Measurements from ENCODE around the gene GATA3.

Gene GATA3

DNA sequence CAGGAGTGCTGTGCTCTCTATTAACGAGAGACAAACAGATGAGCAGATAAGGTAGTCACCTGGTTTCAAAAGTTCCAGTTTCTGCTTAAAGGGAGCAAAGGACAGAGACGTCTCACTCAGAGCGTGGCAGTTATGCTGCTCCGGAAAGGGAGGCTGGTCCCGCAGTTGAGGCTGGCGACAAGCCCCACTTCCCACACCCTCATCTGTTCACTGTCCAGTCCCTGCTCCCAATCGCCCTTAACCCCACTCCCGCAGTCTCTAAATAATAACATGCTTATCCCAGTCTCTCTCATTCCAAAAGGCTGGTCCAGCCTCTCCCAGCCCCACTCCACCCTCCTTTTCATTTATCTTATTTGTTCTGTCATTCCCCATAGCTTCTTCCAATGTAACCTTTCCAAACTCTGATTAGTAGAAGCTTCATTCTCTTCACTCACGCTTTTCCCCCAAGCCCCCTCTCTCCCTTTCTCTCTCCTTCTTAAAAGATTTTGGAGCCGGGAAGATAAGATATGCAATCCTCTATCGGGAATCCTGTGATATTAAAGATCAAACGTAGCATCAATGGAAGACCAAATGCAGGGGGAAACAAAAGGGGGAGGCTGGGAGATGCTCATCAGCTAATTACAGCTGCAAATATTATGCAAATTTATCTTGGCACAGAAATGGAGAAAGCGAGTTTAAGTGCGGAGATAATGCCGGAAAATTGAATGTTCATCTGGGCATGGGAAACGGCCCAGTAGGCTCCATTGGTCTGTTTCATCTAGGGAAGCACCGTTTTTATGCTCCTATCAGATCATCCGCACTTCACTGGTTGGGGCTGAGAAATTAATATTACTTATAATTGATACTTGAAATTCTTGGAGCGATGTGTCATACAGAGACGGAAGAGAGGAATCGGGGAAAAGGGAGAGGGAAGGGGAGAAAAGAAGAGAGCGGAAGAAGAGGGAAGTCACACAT, 16.3 kb upstream of the GATA3 start:
- DNase-seq, result no peak

DNA sequence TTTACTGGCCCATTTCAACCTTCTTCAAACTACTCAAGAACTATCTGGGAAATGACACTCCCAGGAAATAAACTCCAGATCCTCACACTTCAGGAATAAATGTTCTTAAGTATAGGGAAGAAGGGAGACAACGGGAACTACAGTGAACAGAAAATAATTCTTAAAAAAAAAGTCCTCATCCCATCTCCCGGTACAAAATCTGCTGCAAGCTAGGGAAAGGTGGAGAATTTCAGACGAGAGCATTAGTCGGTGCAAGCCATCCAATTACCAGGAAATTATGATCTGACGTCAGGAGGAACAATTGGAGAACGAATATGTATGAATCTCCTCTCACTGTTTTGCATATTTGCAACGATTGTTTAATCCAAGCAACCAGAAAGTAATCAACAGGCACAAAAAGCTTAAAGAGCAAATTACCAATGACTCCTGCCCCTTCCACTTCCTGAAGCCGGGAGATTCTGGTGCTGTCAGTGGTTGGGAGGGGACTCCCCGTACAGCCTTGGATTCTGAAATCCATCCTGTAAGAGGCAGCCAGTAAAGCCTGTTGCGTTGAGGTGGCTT, 15.1 kb upstream of the GATA3 start:
- DNase-seq, result no peak

GRCh38 chr10:8040651-8041050, 13.8 kb upstream of the GATA3 start:
- DNase-seq, result no peak

DNA sequence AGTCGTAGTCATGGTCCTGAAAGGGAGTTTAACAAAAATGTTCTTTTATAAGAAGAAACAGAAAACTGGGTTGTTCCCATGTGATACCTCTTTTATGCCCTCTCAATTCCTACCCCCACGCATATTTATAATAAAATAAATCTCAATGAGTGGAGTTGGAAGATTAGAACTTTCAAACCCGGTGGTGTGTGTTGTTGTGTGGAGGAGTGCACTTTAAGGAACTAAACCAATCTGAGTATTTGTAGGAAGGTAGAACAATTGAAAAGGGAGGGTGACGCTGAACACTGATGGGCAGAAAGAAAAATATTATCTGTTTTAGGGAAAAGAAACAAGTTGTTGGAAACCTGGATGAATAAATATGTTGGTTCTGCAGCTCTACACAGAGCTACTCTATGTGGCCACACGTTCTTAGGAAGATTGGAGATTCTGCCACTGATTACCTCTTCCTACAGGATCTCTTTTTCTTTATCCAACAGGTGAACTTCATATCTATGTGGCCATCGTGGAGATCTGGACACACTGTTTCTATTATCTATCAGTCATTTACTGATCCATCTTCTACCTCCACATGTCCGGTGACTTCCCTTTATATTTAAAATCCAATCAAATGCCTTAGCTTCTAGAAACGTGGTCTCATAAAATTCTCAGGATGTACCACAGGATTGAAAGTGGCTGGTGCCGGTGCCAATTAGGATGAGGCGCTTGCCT, 13.1 kb upstream of the GATA3 start:
- DNase-seq, result no peak

DNA sequence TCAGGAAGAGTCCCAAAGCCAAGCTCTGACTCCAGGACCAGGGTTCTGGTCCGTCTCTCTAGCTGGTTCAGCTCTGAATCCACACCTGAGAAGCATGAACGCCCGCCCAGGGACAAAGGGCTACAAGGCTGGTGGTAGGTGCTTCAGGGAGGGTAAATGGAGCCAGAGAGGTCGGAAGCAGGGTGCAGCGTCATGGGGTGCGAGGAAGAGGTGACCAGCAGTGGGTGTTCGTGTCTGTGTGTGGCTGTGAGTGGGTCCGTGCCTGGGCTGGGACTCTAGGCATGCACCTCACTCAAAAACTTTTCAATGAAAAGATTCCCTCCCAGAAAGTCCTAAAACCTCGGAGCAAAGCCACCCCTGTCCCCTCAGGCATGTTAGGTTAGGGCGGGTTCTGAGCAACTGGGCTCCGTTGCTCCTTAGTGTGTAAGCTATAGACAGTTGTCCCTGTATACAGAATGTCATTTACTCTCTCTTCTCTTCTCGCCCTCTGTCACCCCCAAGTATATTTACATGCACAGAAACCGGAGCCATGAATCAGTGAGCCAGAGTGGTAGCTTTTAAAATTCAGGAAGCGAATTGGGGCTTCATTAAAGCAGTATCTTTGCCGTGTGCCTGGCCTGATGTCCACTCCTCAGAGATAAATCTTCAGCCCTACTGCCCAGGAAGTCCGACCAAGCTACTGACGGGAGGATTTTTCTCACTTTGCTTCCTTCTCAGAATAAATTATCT, 12.3 kb upstream of the GATA3 start:
- DNase-seq, result no peak

GRCh38 chr10:8042721-8043568, 11.5 kb upstream of the GATA3 start:
- DNase-seq, result no peak

DNA sequence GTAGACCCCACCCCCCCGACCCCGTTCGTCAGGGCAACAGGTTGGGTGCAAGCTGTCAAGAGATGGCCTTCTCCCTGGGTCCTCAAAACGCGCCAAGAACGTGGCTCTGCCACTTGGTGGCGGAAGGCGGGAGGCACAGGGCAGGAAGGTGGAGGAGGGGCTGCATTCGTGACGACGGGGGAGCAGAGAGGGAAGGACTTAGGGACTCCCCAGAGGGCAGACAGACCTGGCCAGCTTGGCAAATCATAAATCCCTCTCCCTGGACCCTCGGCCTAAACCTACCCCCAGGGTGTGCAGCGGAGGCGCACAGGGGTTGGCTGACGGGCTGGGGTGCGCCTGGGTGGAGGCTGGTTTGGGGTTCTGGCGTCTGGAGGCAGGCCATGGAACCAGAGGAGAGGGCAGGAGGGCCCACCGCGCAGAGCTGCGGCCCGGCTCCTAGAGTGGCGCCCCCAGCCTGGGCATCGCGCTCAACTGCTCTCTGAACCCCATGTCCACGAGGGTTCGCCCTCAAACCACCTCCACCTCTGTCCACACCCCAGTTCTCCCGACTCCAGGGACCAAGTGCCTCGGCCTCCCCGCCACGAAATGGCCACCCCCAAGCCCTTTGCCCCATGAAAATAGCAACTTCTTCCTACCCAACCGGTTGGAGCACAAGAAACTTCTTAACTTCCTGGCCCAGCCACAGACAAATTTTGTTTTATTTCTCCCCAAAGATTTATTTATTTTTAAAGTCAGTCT, 10.8 kb upstream of the GATA3 start:
- no peak for DNase-seq

DNA sequence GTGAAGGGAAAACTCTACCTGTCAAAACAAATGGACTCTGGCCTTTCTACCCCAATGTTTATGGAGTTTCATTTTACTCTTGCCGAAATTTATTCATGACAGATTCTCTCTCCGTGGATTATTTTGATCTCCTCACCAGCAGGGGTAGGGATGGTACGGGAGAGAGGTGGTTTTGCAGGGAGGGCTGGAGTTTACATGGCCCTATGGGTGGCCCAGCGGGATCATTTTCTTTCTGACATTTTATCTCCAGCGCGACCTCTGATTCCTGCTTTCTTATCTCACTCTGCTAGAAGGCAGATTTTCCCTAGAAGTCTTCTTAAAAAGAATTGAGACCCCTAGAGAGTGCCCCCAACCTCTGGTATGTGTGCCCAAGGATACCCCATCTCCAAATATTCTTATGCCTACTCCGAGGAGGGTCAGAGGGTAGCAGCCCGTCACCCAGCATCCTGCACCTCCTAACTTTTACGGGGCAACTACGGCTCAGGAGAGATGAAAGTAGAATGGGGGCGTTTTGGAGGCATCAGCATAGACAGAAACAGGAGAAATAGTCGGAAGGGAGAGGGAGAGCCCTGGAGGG, 10.1 kb upstream of the GATA3 start:
- no peak for DNase-seq

GRCh38 chr10:8044908-8045725, 9.4 kb upstream of the GATA3 start:
- peak; percentile 17 for DNase-seq

GRCh38 chr10:8045726-8046494, 8.6 kb upstream of the GATA3 start:
- DNase-seq, result no peak

DNA sequence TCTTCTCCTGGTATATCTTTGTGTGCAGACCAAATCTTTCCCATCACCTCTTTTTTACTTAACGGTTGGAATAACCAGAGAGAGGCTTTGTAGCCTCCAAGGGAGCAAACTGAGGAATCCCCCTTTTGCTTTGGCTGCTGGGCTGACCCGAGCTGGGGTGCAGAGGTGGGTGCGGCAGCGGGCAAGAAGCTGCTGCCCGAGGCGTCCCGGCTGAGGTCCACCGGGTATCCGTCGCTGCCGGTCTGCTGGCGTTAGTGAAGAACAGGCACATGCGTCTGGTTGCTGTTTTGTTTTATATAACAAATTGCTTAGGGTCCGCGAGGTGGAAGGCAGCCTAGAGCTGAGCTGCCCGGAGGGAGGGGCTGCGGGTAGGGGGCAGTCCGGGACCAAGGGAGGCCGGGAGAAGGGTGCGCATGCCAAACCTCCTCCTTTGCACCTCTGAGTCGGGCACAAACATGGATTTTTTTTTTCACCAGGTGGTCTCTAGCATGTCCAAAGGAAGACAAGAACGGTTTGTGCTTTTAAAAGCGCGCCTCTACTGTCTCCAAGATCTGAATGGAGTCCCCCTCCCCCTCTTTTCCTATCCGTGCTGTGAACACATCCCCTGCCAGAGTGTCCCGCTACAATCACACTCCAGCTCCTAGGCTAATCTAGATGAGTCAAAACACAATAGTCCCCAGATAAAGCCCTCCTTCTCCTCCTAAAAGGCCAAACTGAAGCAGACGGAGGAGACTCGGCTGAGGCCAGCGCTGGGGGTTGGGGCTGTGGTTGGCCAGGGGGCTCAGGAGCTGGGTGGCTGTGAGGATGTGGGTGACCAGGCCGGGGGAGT, 6.8 kb upstream of the GATA3 start:
- DNase-seq, result no peak

DNA sequence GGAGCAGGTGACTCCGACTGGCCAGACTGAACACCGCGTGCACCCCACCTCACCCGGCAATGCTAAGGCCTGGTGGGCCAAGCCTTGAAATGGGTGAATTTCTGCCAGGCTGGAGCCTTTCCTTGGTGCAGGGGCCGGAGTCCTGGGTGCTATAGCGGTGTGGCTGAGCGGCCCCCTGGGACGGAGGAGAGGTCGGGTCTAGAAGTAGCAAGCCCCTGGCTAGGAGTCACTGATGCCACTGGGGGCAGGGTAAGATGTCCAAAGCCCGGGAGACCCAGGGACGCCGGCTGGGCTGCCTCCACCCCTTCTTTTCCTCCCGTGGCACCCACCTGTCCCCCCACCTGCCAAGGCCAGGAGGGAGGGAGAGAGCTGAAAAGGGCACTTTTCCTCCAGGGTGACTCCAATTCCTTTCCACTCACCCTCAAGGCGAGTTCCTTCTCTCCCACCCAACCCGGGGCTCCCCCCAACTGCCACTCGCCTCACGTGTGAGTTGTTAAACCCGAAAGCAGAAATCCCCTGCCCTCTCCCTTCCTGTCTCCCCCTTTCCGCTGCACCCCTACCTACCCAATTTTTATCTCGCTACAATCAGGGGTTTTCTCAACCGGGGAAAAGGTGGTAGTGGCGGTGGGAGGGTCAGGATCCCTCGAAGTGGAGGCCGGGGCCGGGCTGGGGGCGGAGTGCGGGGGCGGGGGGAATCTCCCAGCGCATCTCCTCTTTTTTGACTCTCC, 6.0 kb upstream of the GATA3 start:
- DNase-seq, result no peak

GRCh38 chr10:8049045-8049864, 5.2 kb upstream of the GATA3 start:
- no peak for DNase-seq

DNA sequence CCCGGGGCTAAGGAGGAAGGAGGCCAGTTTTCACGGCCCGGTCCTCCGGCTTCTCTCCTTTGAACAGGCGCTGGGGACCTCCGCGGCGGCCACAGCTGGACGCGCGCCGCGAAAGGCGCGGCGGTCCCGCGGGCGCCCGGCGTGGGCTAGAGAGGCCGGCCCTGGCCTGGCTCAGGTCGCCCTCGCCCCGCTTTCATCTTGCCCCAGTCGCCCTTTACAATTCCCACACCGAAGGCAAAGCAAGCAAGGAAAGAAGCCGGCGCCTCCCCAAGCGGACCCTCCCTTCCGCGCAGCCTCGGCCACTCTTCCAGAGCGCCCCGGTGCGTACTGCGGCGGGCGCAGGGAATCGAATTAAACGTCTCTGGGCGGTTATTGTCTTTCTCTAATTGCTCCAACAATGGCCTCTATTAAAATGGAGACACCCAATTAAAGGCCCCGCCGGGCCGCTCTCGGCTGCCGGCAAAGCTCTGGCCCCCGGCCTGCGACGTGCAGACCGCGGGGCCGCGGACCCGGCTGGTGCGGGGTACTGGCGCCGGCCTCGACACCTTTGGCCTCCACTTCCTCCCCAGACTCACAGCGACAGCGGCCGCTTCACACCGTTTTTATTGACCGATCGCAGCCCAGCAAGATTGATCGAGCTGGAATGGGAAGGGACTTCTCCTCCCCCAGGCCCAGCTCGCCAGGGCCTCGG, 4.5 kb upstream of the GATA3 start:
- DNase-seq, result no peak

DNA sequence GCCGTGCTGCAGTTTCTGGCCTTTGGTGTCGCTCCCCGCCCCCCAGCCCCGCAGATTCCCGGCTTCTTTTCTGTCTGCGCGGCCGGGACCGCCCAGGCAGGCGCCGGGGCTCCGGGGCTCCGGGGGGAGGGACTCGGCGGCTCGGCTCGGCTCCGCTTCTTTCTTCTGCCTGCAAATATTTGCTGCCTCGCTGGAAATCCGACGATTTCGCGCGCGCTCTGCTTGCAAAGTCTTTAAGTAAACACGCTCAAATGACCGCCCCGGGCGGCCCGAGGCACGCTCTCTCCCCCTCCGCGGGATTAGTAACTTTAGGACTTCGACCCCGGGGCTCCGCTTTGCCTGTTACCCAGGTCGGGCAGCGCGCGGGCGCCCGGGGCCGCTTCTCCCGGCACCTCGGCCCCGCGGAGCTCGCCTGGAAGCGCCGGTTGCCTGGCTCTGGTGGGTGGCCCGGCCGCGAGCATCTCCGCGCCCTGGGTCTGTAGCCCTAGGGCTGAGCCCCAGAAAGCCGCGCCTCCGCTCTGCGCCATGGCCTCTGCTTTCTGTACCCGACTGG, 3.9 kb upstream of the GATA3 start:
- no peak for DNase-seq

Data from MV-4-11 (cell line).